ENCODE measurements around the gene MYO3B.

The MYO3B gene

DNA sequence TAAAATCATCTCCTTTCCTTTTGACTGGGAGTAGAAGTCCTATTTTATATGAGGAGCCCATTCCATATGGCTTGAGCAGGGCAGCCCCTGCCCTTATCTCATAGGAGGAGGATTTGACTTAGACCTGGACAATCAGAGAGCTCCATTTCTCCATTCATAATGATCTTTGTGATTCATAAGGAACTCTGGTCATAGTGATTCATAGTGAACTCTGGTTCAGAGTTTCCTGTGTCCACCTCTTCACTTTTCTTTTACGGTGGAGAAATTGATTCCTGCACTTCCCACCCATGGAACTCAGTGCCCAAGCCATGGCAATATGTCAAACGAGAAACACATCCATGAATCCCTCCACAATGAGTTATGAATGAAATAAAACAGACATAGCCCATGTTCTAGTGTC lies 12.8 kb upstream of the MYO3B start:
- TF ChIP-seq FOXP2 (optimal IDR thresholded peaks at IDR 0.05; ENCODE audit: borderline replicate concordance, extremely low read depth, extremely low read length, insufficient read depth) (no peak), SIN3A (IDR thresholded peaks at IDR 0.05; ENCODE audit: borderline replicate concordance, insufficient read depth, low read length) (no peak), POLR2AphosphoS5 (IDR thresholded peaks at IDR 0.05; ENCODE audit: low read depth, low read length) (no peak), REST (IDR thresholded peaks at IDR 0.05; ENCODE audit: insufficient read depth in 1 of 2, low read depth in 2 of 2, low read length in 2 of 2) (no peak), TAF1 (IDR thresholded peaks at IDR 0.05; ENCODE audit: borderline replicate concordance, insufficient read depth, low read length) (no peak)

GRCh38 chr2:170166735-170167134 lies 11.2 kb upstream of the MYO3B start:
- TF ChIP-seq FOXP2 (optimal IDR thresholded peaks at IDR 0.05; ENCODE audit: borderline replicate concordance, extremely low read depth, extremely low read length, insufficient read depth), result no peak
- TF ChIP-seq REST (IDR thresholded peaks at IDR 0.05; ENCODE audit: insufficient read depth in 1 of 2, low read depth in 2 of 2, low read length in 2 of 2), result no peak
- TF ChIP-seq SIN3A (IDR thresholded peaks at IDR 0.05; ENCODE audit: borderline replicate concordance, insufficient read depth, low read length), result no peak
- no peak for TF ChIP-seq TAF1 (IDR thresholded peaks at IDR 0.05; ENCODE audit: borderline replicate concordance, insufficient read depth, low read length)
- TF ChIP-seq POLR2AphosphoS5 (IDR thresholded peaks at IDR 0.05; ENCODE audit: low read depth, low read length), result no peak

DNA sequence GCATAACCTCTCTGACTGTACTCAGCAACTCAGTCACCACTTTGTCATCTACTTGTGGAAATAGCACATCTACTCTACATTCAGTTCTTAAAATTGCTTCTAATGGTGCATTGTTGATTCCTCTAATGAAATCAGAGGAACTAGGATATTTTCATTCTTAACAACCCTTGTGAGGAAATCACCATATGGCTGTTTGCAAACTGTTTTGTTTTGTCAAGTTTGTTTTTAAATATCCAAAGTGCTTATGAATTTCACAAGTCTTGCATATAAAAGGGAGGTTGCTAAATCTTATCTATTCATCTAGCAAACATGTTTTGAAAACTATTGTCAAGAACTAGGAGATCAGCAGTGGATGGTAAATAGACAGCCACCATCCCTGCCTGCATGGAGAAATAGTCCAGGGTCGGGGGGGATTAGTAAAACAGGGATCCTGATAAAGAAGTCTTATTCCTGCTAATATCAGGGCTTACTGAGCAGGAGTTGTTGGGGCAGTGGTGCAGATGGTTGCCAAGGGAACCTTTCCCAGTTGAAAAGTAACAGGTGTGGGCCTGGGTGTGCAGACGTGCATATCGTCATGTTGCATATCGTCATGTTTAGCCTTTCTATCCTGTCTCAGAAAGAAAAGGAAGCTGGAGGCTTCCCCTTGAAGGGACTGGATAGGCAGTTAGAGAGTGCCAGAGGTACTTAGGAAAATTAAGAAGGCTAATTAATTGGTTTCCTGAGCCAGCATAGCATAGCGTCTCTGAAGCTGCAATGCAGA lies 7.5 kb upstream of the MYO3B start:
- TF ChIP-seq POLR2AphosphoS5 (IDR thresholded peaks at IDR 0.05; ENCODE audit: low read depth, low read length) (no peak), TAF1 (IDR thresholded peaks at IDR 0.05; ENCODE audit: borderline replicate concordance, insufficient read depth, low read length) (no peak), REST (IDR thresholded peaks at IDR 0.05; ENCODE audit: insufficient read depth in 1 of 2, low read depth in 2 of 2, low read length in 2 of 2) (no peak), FOXP2 (optimal IDR thresholded peaks at IDR 0.05; ENCODE audit: borderline replicate concordance, extremely low read depth, extremely low read length, insufficient read depth) (no peak), SIN3A (IDR thresholded peaks at IDR 0.05; ENCODE audit: borderline replicate concordance, insufficient read depth, low read length) (no peak)

- TF ChIP-seq REST (IDR thresholded peaks at IDR 0.05; ENCODE audit: insufficient read depth in 1 of 2, low read depth in 2 of 2, low read length in 2 of 2) (no peak), POLR2AphosphoS5 (IDR thresholded peaks at IDR 0.05; ENCODE audit: low read depth, low read length) (no peak)
Observed at GRCh38 chr2:170176212-170176611, 1.7 kb upstream of the MYO3B start.
